ENCODE measurements around the gene TEX9.
"Not testable (repeated sequence)": the region's sequence is repeated elsewhere in the genome, so short reads cannot be mapped to it uniquely, and the experiment has no call there.

The TEX9 gene

DNA sequence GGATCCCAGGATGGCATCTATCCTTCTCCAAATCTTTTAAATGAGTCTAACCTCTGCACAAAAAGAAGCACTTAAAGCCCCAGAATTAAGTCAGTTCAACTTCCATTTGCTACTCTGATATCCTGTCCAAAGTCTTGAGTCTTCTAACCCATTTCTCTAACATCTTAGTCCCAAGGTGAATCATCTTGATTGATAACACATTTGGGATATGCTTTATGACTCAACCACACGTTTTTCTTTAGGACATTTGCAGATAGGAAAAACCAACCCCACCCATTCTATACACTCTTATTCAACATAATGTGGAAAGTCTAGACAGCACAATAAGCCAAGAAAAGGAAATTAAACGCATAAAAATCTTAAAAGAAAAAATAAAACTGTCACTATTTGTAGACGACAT, 18.8 kb upstream of the TEX9 start:
- H3K27me3 Mint-ChIP-seq (ENCODE audit: low read depth) = peaks cover 5% of the 10 kb centered on the region
- no peaks in the 10 kb centered on the region for H3K36me3 Mint-ChIP-seq (ENCODE audit: low read depth)
- no peak for DNase-seq (ENCODE audit: low spot score)
- no peak overlapping the region for H3K4me3 Mint-ChIP-seq
- H3K4me1 Mint-ChIP-seq (ENCODE audit: low read depth) = no peaks in the 10 kb centered on the region
- no peak overlapping the region for H3K27ac Mint-ChIP-seq
- H3K9me3 Mint-ChIP-seq = no peaks in the 10 kb centered on the region

DNA sequence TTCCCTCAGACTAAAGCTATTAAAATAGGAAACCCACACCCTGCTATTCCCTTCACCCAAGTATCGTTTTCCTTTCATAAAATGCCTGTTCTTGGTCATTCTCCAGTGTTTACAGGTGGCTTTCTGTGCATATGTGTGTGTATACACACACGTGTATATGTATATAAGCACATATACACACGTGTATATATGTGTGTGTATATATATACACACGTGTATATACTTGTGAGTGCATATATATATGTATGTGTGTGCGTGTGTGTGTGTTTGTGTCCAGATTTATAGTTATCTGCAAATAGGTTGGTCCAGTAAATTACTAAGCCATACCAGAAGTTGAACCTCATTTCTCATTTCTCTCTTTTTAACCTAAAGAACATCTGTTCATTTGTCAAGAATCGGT, 15.7 kb upstream of the TEX9 start:
- Mint-ChIP-seq H3K9me3 (no peaks in the 10 kb centered on the region), H3K27me3 (ENCODE audit: low read depth) (peaks cover 2% of the 10 kb centered on the region), H3K36me3 (ENCODE audit: low read depth) (no peaks in the 10 kb centered on the region), H3K4me1 (ENCODE audit: low read depth) (no peaks in the 10 kb centered on the region), H3K4me3 (no peak overlapping the region), H3K27ac (no peak overlapping the region)
- no peak for DNase-seq (ENCODE audit: low spot score)

DNA sequence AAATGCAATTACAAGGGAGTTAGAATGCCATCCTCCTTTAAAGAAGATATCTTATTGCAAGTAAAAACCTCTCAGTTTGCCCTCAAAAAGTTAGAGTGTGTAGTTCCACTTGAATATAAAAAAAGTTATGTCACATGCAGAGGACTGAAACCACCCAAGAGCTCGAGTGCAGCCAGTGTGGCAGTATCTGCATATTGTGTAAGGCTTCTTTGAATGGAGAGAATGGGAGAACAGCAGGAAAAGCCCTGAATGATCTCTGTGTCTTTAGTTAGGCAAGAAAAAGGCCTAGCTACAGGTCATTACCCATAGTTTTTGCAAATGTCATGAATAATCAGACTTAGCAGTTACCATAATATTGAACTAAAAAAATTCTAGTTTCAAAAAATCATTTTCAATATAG, 13.9 kb upstream of the TEX9 start:
- DNase-seq (ENCODE audit: low spot score) = no peak
- H3K9me3 Mint-ChIP-seq = no peaks in the 10 kb centered on the region
- peaks cover 2% of the 10 kb centered on the region for H3K27me3 Mint-ChIP-seq (ENCODE audit: low read depth)

DNA sequence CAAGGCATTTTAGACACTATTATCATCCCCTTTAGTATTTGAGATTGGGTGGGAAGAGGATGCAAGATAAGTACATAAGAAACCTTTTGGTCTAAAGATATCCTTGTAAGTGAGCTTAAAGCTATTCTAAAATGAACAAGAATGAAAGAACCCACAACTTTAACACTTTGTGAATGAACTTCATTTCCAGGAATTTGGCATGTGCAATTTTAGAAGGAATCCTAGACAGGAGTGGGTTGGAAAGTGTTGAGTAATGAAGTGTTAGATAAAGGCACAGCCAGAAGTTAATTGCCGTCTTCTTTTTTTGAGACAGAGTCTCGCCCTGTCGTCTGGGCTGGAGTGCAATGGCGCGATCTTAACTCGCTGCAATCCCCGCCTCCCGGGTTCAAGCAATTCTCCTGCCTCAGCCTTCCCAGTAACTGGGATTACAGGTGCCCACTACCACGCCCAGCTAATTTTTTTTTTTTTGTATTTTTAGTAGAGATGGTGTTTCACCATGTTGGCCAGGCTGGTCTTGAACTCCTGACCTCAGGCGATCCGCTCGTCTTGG, 13.2 kb upstream of the TEX9 start:
- Mint-ChIP-seq H3K27me3 (ENCODE audit: low read depth) (peaks cover 2% of the 10 kb centered on the region), H3K4me3 (no peak overlapping the region), H3K27ac (no peak overlapping the region), H3K36me3 (ENCODE audit: low read depth) (no peaks in the 10 kb centered on the region), H3K9me3 (no peaks in the 10 kb centered on the region), H3K4me1 (ENCODE audit: low read depth) (no peaks in the 10 kb centered on the region)
- no peak for DNase-seq (ENCODE audit: low spot score)

More for the DNA sequence above, 13.9 kb upstream of the TEX9 start:
- no peak overlapping the region for H3K4me3 Mint-ChIP-seq
- H3K27ac Mint-ChIP-seq = no peak overlapping the region
- no peaks in the 10 kb centered on the region for H3K36me3 Mint-ChIP-seq (ENCODE audit: low read depth)
- no peaks in the 10 kb centered on the region for H3K4me1 Mint-ChIP-seq (ENCODE audit: low read depth)

DNA sequence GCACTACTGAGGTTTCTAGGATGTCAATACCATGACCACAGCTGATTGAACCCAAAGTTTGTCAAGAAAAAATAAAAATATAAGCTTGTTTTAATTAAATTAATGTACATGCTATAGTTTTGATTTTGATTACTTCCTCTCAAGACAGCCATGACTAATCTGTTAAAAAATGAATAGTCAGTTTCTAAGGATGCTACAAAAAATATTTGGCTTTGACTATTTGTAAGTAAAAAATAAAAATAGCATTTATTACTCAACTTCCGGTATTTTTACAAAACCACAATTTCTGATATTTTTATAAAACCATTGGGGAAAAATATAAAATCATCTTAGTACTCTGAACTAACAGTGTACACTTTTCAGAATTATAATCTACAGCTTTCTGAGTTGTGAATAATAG, 12.1 kb upstream of the TEX9 start:
- Mint-ChIP-seq H3K36me3 (ENCODE audit: low read depth) (no peaks in the 10 kb centered on the region), H3K27me3 (ENCODE audit: low read depth) (peaks cover 7% of the 10 kb centered on the region), H3K4me1 (ENCODE audit: low read depth) (no peaks in the 10 kb centered on the region), H3K4me3 (no peak overlapping the region), H3K27ac (no peak overlapping the region), H3K9me3 (no peaks in the 10 kb centered on the region)
- no peak for DNase-seq (ENCODE audit: low spot score)

DNA sequence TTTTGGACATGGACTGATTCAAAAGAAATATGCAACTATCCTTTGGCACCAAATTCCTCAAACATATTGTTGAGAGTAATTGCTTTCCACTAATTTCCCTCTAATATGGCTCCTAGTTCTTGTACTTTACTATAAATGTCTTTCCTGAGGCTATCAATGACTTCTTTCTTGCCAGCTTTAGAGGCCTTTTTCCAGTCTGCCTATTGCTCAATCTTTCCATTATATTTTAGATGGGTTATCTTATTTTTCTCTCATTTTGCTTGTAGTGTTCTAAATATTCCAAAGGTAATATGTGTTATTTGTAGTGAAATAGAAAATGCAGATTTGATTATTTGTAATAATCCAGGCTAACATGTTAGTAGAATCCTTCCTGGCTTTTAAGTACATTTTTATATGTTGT, 11.5 kb upstream of the TEX9 start:
- no peak for DNase-seq (ENCODE audit: low spot score)
- peaks cover 10% of the 10 kb centered on the region for H3K27me3 Mint-ChIP-seq (ENCODE audit: low read depth)
- H3K4me1 Mint-ChIP-seq (ENCODE audit: low read depth) = no peaks in the 10 kb centered on the region
- no peaks in the 10 kb centered on the region for H3K9me3 Mint-ChIP-seq
- no peak overlapping the region for H3K27ac Mint-ChIP-seq
- no peak overlapping the region for H3K4me3 Mint-ChIP-seq
- H3K36me3 Mint-ChIP-seq (ENCODE audit: low read depth) = no peaks in the 10 kb centered on the region

DNA sequence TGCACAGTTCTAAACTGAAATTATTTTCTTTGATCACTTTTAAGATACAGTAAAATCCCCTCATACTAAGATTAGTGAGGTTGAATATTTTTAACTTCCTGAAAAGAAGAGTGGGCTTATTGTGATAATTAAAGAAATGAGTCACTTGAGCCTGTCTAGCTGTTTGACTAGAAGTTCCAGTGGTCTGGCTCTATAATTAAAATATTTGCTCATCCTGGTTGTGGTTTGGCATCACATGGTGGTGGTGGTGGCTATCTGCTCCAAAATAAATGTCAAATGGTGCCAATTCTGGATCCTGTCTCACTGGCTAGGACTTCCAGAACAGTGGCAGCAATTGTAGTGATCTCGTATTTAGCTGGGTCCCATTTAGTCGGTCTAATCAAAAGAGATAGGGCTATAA, 8.6 kb upstream of the TEX9 start:
- no peak overlapping the region for H3K4me3 Mint-ChIP-seq
- no peaks in the 10 kb centered on the region for H3K9me3 Mint-ChIP-seq
- no peaks in the 10 kb centered on the region for H3K4me1 Mint-ChIP-seq (ENCODE audit: low read depth)
- H3K36me3 Mint-ChIP-seq (ENCODE audit: low read depth) = no peaks in the 10 kb centered on the region
- no peak overlapping the region for H3K27ac Mint-ChIP-seq
- no peak for DNase-seq (ENCODE audit: low spot score)
- peaks cover 17% of the 10 kb centered on the region for H3K27me3 Mint-ChIP-seq (ENCODE audit: low read depth)

DNA sequence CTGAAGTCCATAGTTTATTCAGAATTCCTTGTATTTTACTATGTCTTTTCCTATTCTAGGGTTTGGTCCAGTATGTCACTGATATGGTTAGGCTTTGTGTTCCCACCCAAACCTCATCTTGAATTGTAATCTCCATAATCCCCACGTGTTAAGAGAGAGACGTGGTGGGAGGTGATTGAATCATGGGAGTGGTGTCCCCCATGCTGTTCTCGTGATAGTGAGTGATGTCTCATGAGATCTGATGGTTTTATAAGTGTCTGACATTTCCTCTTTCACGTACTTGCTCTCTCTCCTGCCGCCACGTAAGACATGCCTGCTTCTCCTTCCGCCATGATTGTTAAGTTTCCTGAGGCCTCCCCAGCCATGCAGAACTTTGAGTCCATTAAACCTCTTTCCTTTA, 6.6 kb upstream of the TEX9 start:
- Mint-ChIP-seq H3K36me3 (ENCODE audit: low read depth) (no peaks in the 10 kb centered on the region), H3K4me3 (no peak overlapping the region), H3K9me3 (no peaks in the 10 kb centered on the region), H3K27me3 (ENCODE audit: low read depth) (peaks cover 28% of the 10 kb centered on the region), H3K27ac (no peak overlapping the region), H3K4me1 (ENCODE audit: low read depth) (no peaks in the 10 kb centered on the region)
- DNase-seq (ENCODE audit: low spot score) = no peak

DNA sequence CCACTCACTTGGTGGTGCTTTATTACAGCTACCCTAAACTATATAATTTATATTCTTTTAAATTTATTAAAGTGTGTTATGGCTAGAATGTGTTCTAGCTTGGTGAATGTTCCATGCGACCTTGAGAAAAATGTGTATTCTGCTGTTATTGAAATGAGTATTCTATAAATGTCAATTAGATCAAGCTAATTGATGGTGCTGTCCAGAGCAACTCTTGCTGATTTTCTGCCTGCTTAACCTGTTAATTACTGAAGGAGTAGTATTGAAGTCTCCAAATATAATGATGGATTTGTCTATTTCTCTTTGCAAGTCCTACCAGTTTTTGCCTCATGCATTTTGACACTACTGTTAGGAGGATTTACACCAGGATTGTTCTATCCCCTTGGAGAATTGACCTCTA, 3.2 kb upstream of the TEX9 start:
- Mint-ChIP-seq H3K4me1 (ENCODE audit: low read depth) (peaks cover 13% of the 10 kb centered on the region), H3K27ac (no peak overlapping the region), H3K9me3 (no peaks in the 10 kb centered on the region), H3K4me3 (no peak overlapping the region), H3K36me3 (ENCODE audit: low read depth) (no peaks in the 10 kb centered on the region), H3K27me3 (ENCODE audit: low read depth) (peaks cover 39% of the 10 kb centered on the region)
- DNase-seq (ENCODE audit: low spot score) = no peak

DNA sequence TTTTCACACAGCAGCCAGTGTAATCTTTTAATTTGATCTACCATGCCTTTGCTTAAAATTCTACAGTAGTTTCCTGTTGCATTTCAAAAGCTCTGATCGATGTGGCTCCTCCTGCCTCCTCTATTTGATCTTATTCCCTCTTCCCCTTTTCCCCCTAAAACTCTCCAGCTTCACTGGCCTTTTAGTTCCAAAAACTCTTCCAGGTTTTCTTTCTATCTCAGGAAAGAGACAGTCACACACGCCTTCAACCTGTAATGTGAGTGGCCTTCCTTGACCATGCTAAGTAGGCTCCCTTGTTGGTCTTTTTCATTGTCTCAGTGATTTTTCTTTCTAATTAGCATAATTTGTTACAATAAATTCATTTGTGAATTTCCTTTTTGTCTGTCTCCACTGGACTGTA, 985 bp downstream of the TEX9 start:
- no peak for DNase-seq (ENCODE audit: low spot score)
- Mint-ChIP-seq H3K27ac (no peak overlapping the region), H3K4me3 (peak overlapping the region; percentile 88), H3K9me3 (no peaks in the 10 kb centered on the region), H3K27me3 (ENCODE audit: low read depth) (peaks cover 48% of the 10 kb centered on the region), H3K36me3 (ENCODE audit: low read depth) (no peaks in the 10 kb centered on the region), H3K4me1 (ENCODE audit: low read depth) (peaks cover 13% of the 10 kb centered on the region)

DNA sequence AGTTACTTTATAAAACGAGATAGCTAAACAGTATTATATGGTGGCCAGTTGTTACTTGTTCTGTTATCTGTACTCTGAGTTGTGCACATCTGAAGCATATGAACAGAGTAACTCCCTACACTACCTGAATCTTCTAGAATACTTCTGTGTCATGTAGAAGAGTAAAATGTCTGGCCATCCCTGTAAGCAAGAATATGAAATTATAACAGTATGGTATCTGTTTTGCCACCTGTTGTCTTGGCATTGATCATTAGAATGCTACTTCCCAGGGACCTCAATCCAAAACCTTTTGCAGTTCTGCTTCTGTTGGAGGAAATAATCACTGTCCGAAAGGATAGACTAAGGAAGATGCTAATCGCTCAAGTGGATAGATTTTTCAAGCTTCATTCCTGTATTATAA, 1.9 kb downstream of the TEX9 start:
- DNase-seq (ENCODE audit: low spot score) = no peak
- H3K27ac Mint-ChIP-seq = no peak overlapping the region
- no peak overlapping the region for H3K4me3 Mint-ChIP-seq
- H3K27me3 Mint-ChIP-seq (ENCODE audit: low read depth) = peaks cover 49% of the 10 kb centered on the region
- peaks cover 13% of the 10 kb centered on the region for H3K4me1 Mint-ChIP-seq (ENCODE audit: low read depth)
- H3K36me3 Mint-ChIP-seq (ENCODE audit: low read depth) = no peaks in the 10 kb centered on the region
- no peaks in the 10 kb centered on the region for H3K9me3 Mint-ChIP-seq

DNA sequence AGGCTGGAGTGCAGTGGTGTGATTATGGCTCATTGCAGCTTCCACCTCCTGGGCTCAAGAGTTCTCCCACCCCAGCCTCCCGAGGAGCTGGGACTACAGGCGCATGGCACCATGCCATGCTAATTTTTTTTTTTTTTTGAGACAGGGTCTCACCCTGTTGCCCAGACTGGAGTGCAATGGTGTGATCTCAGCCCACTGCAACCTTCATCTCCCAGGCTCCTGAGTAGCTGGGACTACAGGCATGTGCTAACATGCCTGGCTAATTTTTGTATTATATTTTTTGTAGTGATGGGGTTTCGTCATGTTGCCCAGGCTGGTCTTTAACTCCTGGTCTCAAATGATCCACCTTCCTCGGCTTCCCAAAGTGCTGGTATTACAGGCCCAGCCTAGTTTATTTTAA, 4.0 kb downstream of the TEX9 start:
- peaks cover 13% of the 10 kb centered on the region for H3K4me1 Mint-ChIP-seq (ENCODE audit: low read depth)
- DNase-seq (ENCODE audit: low spot score) = no peak
- H3K4me3 Mint-ChIP-seq = no peak overlapping the region
- H3K27me3 Mint-ChIP-seq (ENCODE audit: low read depth) = peaks cover 40% of the 10 kb centered on the region
- H3K9me3 Mint-ChIP-seq = no peaks in the 10 kb centered on the region
- no peak overlapping the region for H3K27ac Mint-ChIP-seq
- no peaks in the 10 kb centered on the region for H3K36me3 Mint-ChIP-seq (ENCODE audit: low read depth)

DNA sequence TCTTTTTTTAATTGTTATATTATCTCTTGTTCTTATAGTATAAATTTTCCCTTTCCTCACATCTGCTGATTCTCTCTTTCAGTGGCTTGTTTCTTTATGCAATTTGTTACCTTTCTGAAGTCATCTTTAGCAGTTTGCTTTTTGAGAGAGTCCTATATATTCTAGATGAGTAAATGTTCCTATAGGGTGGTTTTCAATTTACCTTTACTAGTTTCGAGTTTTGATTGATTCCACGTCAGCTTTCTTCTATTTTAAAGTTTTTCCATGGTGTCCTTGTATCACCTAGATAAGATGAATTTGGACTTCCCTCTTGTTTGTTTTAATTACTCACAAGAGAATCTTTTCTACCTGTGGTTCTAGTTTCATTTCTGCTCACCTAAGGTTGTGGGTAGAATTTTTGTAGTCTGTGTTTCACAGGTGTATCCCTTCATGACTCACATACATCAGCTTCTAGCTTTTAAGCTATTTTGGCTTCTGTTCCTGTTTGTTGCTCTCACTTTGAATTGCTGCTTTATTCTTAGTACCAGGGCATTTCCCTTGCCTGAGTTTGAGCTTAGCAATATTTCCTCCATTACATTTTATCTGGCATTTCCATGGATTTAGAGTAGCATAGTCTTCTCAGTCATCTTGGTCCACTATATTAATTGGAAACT, 6.4 kb downstream of the TEX9 start:
- Mint-ChIP-seq H3K4me3 (no peak overlapping the region), H3K9me3 (no peaks in the 10 kb centered on the region), H3K4me1 (ENCODE audit: low read depth) (no peaks in the 10 kb centered on the region), H3K36me3 (ENCODE audit: low read depth) (no peaks in the 10 kb centered on the region), H3K27me3 (ENCODE audit: low read depth) (peaks cover 29% of the 10 kb centered on the region), H3K27ac (no peak overlapping the region)
- DNase-seq (ENCODE audit: low spot score) = no peak

DNA sequence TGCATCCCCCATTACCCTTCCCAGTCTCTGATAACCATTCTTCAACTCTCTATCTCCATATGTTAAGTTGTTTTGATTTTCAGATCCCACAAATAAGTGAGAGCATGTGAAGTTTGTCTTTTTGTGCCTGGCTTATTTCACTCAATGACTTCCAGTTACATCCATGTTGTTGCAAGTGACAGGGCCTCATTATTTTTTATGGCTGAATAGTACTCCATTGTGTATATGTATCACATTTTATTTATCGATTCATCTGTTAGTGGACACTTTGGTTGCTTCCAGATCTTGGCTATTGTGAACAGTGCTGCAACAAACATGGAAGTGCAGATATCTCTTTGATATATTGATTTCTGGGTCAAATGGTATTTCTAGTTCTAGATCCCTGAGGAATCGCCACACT, 9.5 kb downstream of the TEX9 start:
- peaks cover 14% of the 10 kb centered on the region for H3K27me3 Mint-ChIP-seq (ENCODE audit: low read depth)
- not testable (repeated sequence) for H3K36me3 Mint-ChIP-seq (ENCODE audit: low read depth); H3K4me1 Mint-ChIP-seq (ENCODE audit: low read depth); H3K9me3 Mint-ChIP-seq; DNase-seq (ENCODE audit: low spot score); H3K27ac Mint-ChIP-seq; H3K4me3 Mint-ChIP-seq

DNA sequence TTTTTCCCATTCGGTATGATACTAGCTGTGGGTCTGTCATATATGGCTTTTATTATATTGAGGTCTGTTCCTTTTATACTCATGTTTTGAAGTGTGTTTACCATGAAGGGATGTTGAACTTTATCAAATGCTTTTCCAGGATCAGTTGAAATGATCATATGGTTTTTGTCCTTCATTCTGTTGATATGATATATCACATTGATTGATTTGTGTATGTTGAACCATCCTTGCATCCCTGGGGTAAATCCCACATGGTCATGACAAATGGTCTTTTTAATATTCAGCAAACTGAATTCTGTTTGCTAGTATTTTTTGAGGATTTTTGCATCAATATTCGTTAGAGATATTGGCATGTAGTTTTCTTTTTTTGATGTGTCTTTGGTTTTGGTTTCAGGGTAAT, 12.6 kb downstream of the TEX9 start:
- H3K9me3 Mint-ChIP-seq = peaks cover 19% of the 10 kb centered on the region
- H3K36me3 Mint-ChIP-seq (ENCODE audit: low read depth); H3K27me3 Mint-ChIP-seq (ENCODE audit: low read depth); H3K4me3 Mint-ChIP-seq; DNase-seq (ENCODE audit: low spot score); H3K27ac Mint-ChIP-seq; H3K4me1 Mint-ChIP-seq (ENCODE audit: low read depth): not testable (repeated sequence)
